ENCODE results near the gene NAGLU.

- TF ChIP-seq, protein P1, sequence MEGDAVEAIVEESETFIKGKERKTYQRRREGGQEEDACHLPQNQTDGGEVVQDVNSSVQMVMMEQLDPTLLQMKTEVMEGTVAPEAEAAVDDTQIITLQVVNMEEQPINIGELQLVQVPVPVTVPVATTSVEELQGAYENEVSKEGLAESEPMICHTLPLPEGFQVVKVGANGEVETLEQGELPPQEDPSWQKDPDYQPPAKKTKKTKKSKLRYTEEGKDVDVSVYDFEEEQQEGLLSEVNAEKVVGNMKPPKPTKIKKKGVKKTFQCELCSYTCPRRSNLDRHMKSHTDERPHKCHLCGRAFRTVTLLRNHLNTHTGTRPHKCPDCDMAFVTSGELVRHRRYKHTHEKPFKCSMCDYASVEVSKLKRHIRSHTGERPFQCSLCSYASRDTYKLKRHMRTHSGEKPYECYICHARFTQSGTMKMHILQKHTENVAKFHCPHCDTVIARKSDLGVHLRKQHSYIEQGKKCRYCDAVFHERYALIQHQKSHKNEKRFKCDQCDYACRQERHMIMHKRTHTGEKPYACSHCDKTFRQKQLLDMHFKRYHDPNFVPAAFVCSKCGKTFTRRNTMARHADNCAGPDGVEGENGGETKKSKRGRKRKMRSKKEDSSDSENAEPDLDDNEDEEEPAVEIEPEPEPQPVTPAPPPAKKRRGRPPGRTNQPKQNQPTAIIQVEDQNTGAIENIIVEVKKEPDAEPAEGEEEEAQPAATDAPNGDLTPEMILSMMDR (IDR thresholded peaks at IDR 0.05), result no peak
- TF ChIP-seq POLR2A (IDR thresholded peaks at IDR 0.05), result no peak
These were observed 35.6 kb downstream of the NAGLU start for GRCh38 chr17:42571435-42572225.

All from heart left ventricle (tissue), 13 donors.